Activated CD4-positive, alpha-beta T cell treated with anti-CD3 and anti-CD28 coated beads, Interleukin-2, amount 50 U/mL, for 16 hours (primary cell): ENCODE results near the gene DDX17.
A peak's percentile ranks its signal among the peaks of the same experiment; 100 is the strongest.

ENCODE experiments used
- DNase-seq: peaks from one replicate; pipeline ENCODE4 v3.0.0-alpha.2; 2020

Gene DDX17

GRCh38 chr22:38465673-38466490, 40.2 kb downstream of the DDX17 start:
- no peak for DNase-seq

DNA sequence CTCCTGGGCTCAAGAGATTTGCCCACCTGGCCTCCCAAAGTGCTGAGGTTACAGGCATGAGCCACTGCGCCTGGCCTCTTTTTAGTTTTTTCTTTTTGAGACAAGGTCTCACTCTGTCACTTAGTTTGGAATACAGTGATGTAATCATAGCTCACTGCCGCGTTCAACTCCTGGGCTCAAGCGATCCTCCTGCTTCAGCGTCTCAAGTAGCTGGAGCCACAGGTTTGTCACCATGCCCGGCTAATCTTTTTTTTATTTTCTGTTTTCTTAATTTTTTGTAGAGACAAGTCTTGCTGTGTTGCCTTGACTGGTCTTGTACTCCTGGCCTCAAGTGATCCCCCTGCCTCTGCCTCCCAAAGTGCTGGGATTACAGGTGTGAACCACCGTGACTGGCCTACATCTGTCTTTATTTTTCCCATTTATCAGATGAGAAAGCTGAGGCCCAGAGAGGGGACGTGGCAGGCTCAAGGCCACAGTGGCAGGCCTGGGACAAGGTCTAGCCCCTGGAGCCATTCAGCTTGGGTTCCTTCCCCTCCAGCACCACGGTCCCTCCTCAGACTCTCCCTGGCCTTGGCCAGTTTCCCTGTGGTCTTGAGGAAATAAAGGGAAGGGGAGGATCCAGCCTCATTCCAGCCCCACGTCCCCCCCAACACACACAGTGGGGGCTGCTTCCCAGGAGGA, 41.0 kb downstream of the DDX17 start:
- DNase-seq, result no peak

DNA sequence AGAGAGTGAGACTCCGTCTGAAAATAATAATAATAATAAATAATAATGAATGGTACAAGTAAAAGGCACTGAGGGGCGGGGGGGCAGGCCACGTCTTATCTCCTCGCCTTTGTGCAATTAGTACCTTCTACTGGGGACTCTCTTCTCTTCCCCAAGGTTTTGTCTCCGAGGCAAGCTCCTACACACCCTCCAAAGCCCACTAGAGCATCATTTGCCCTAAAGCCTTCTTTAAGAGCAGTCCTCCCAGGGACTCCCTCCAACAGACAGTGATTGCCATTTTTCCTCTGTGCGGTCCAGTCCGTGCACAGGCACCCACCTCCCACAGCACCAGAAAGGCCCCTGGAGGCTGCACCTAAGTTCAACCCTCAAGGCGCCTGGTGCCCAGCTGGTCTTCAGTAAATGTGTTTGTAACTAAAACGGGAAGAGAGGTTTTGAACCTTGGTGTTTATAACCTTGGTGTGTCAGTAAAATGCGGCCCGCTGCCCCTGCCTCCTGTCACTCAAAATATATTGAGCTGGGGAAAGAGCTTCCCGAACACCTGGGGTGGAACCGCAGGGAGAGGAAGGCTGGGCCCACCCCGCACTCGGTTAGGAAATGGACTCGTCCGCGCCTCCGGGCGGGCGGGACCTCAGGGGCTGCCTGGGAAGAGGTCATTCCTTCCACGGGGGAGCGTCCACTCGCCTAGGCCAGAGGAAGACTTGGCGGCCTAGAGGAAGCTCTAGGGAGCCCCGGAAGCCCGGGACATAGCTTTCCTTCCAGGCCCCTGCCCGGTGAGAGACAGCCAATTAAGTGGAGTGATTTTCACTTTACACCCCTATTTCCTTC, 42.9 kb downstream of the DDX17 start:
- DNase-seq, result no peak

DNA sequence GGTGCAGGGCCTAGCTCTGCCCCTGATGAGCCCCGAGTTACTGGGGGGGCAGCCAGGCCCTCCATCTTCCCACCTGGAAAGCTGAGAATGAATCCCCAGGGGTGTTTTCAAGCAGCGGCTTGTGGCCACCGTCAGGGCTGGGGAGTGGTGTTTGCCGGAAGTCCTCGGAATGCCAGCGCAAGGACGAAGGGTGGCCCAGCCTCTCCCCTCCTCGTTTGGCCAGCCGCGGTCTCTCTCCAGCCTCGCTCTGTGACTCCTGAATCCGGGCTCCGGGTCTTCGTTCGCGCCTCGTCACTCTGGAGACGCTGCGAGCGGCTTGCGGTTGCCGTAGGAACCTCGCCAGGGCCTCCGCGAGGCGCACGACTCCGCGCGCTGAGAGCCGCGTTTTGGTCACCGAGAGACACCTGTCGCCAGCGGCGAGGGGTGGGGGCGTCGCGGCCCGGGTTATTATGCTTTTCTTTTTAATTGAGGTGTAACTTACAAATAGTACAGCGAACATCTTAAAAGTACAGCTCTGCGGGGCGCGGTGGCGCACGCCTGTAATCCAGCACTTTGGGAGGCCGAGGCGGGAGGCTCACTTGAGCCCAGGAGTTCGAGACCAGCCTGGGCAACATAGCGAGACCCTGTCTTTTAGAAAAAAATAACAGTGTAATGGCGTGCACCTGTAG, 44.6 kb downstream of the DDX17 start:
- peak; percentile 63 for DNase-seq

DNA sequence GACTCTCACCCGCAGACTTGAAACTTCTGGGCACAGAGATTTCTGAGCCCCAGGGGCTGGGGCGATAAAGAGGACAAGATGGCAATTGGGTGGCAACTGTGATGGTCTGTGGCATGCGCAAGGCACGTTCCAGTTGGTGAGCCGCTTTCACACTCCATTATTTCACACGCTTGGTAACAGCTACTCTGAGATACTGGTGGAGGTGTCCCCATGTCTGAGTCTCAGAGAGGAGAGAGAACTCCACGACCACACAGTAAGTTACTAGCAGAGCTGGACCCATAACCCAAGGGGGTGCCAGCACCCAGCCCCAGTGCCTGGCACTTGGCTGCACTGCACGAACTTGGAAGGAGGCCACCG, 45.1 kb downstream of the DDX17 start:
- DNase-seq, result no peak

DNA sequence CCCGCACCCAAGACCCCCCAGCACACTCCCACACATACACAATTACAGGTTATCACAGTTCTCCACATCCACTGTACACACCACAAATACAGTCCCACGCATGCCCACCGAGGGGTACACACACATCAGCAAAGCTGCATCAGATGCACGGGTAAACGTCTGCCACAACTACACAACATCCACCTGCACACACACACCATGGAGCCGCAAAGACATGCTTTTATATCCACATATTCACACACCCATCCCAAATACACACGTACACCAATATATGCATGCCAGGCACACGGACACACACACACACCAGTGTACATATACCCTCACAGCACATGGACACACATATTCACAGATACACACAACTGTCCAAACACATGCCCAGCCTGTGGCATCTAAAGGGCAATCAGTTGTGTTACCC, 45.7 kb downstream of the DDX17 start:
- no peak for DNase-seq

DNA sequence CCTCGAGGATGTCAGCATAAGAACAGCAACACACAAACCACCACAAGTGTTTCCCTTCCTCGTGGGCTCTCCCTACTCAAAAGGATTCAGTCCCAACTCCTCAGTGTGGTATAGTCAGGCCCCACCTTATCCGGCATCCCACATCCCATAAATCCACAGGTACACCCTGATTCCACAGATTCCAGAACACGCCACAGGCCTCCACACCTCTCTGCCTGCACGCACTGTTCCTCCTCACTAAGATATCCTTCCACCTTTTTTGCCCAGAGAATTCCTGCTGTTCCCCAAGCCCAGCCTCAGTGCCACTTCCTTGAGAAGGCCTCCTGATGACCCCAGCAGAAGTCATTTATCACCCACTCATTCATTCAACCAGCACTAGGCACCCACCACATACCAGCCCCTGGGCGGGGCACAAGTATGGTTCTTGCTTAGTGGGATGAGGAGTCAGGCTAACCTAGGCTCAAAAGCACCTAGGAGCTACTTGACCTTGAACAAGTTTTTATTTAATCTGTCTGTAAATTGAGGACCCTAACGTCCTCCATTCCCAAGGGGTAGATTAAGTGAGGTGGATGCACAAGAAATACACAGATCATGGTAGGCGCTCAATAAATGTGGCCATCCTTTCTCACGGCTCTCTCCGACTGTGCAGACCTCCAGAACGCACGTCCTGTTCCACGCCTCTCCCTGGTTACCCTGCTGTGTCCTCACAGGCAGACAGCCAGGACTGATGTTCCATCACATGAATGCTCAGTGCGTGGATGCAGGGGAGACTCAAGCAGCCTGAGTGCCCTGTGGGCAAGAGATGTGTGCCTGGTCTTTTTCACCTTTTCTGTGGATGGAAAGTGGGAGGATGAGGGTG, 49.0 kb downstream of the DDX17 start:
- DNase-seq, result no peak

- no peak for DNase-seq
Measured at GRCh38 chr22:38456272-38456835, 49.8 kb downstream of the DDX17 start.

GRCh38 chr22:38455530-38456271, 50.4 kb downstream of the DDX17 start:
- no peak for DNase-seq

DNA sequence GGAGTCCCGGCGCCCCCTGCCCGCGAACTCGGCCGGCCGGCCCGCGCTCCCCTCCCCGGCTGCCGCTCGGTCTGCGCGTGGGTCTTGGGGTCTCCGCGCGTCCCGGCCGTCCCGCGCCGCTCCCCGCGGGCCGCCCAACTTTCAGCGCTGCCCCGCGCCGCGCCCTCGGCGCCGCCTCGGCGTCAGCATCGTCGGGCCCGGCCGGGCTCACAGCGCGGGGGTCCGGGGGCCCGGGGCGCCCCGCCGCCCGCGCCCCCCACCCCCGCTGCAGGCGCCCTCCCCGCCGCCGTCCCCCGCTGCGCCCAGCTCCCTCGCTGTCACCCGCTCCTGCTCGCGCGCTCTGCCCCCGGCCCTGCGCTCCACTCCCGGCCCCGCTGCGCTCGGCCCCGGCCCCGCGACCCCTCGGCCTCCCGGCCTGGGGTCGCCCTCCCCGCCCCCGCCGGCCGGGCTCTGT, 51.0 kb downstream of the DDX17 start, which contains the start of gene KCNJ4:
Gene KCNJ4 (minus strand): TSS at position 124 of the 454 bp plus-strand sequence. CDS start 27,067 bp downstream, outside the sequence.
- DNase-seq, result no peak

DNA sequence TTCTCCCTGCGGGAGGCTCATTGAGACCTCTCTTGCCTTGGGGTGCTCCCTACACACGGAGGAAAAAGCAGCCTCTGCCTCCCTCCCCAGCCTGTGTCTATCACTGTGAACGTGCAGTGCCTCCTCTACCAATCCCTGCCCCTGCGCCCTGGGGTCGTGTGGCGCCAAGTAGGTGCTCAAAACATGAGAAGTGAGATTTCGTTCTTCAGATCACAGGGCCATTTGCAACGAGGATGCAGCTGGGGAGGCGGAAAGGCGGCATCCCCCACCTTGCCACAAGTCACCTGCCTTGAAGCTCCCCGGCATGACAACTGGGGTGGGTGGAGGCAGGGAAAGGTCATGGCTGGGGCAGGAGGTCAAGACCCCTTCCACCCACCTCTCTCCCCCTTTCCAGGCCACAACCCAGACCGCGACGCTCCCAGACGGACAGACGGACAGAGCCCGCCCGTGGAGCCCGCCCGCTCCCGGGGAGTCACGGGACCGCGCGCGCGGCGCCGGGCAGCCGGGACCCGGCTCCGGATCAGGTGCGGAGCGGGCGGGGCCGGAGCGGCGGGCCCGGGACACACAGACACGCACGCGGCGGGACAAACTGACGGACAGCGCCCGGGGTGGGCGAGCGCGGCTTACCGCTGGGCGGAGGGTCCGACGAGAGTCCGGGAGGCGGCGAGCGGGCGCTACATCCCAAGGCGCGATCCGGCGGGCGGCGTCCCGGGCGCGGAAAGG, 51.6 kb downstream of the DDX17 start:
- no peak for DNase-seq

- DNase-seq, result no peak
Measured at GRCh38 chr22:38453996-38454352, 52.1 kb downstream of the DDX17 start.

GRCh38 chr22:38453066-38453672, 52.9 kb downstream of the DDX17 start:
- DNase-seq, result no peak

DNA sequence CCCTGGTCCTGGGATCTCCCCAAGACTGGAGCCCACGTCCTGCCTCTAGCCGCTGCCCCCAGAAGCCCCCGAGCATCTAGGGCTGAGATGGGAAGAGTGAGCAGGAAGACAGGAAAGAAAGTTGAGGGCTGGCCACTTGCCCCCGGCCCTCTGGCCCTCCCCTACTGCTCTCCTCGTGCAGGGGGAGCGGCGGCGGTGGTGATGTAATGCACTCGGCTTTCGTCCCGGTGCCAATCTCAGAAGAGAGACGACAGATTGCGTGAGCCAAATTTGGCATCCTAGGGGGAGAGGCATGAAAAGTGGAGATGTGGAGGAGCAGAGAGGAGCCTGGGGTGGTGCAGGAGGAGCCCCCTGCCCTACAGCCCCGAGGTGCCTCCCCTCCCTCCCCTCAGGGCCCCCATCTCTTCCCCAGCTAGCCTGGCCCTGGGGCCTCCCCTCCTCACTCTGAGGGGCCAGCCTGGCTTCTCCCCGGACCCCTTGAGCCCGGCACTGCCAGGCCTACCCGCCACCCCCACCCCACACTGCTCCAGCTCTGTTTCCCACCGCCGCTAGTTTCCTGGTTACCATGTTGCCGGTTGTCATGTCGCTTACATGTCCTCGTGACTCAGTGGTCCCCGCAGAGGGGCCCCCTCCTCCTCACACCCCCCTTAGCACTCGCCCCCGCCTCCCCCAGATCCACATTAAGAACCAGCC, 53.6 kb downstream of the DDX17 start:
- no peak for DNase-seq

DNA sequence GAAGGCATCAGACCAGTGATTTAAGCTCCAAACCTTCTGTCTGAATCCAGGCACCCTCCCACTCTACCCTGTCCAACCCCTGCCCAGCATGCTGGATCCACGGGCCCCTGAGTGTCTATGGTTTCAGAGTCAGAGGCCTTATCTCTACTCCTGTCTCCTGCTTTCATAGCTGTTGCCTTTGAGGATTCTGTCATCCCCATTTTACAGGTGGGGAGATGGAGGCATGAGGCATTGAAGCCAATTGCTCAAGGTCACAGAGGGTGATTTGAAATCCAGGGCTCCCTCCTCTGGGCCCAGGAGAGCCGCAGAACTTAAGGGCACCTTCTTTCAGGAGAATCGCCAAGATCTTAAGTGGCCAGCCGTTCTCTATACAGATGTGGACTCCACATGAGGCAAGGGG, 54.2 kb downstream of the DDX17 start:
- DNase-seq, result no peak

GRCh38 chr22:38451404-38451803, 54.7 kb downstream of the DDX17 start:
- DNase-seq, result no peak

GRCh38 chr22:38450234-38450797, 55.8 kb downstream of the DDX17 start:
- no peak for DNase-seq

GRCh38 chr22:38449776-38450175, 56.3 kb downstream of the DDX17 start:
- no peak for DNase-seq
